Spleen (tissue), 7 donors: ENCODE measurements around the gene NOTCH2.

Source experiments
- POLR2A ChIP-seq, 3 donors: fragments of 450-650 bp; IDR thresholded peaks; one replicate each; pipeline ENCODE4 v1.5.1; 2017; ENCODE audit warnings: antibody characterized with exemption in 3 of 3, mild to moderate bottlenecking in 1 of 3
- POLR2AphosphoS5 ChIP-seq, 3 donors: sonication (generic); formaldehyde crosslinking; IDR thresholded peaks; one replicate each; pipeline ENCODE4 v1.5.1; 2017; ENCODE audit warnings: antibody characterized with exemption in 3 of 3
- TF ChIP-seq, protein P1 (sequence below), 11 experiments: fragments of 200-600 bp in 7 of 11; fragments of 450-650 bp in 4 of 11; sonication (generic) in 4 of 11; IDR thresholded peaks in 8 of 11; conservative IDR thresholded peaks in 3 of 11; 1 replicate in 7 of 11; 2 replicates in 4 of 11; pipeline versions ENCODE4 v1.4.0 to v1.8.0; 2016 to 2021; ENCODE audit warnings: antibody characterized with exemption in 11 of 11, inconsistent platforms in 4 of 11, mild to moderate bottlenecking in 1 of 11
- donor health status: DM: no; HTN: no; CAD: no; lungs with moderate emphysema.
- donor health status: DM: no; HTN: no; CAD: no.
- donor health status: DM: no; HTN: no; CAD: no.

DNA sequence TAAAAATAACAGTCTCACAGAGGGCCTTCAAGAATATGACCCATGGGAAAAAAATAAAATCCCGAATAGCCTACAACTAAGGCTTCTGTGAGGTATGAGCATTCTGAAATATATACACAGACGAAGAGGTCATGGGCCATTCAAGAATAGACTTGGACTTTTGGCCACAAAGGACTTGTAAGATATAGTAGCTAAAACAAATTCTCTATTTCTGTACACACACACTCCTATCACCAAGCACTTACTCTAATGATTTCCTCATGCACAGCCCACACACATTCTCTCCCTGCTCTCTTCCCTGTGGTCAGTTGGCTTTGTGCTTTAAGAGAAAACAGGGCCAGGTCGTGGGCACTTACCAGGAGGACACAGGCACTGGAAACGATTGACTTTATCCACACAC is 103.4 kb downstream of the NOTCH2 start:
- TF ChIP-seq POLR2A (IDR thresholded peaks at IDR 0.05) (no peak), POLR2AphosphoS5 (IDR thresholded peaks at IDR 0.05) (no peak)
- TF ChIP-seq, protein P1, sequence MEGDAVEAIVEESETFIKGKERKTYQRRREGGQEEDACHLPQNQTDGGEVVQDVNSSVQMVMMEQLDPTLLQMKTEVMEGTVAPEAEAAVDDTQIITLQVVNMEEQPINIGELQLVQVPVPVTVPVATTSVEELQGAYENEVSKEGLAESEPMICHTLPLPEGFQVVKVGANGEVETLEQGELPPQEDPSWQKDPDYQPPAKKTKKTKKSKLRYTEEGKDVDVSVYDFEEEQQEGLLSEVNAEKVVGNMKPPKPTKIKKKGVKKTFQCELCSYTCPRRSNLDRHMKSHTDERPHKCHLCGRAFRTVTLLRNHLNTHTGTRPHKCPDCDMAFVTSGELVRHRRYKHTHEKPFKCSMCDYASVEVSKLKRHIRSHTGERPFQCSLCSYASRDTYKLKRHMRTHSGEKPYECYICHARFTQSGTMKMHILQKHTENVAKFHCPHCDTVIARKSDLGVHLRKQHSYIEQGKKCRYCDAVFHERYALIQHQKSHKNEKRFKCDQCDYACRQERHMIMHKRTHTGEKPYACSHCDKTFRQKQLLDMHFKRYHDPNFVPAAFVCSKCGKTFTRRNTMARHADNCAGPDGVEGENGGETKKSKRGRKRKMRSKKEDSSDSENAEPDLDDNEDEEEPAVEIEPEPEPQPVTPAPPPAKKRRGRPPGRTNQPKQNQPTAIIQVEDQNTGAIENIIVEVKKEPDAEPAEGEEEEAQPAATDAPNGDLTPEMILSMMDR (IDR thresholded peaks at IDR 0.05 in 8 of 11, conservative IDR thresholded peaks at IDR 0.05 in 3 of 11) = no peak
